Muscle of back (tissue), 11 donors: Measurements from ENCODE around the gene ARL15. TPM values are rescaled to one million over a fixed set of nuclear protein-coding genes. Genes with fewer than 3 reads are reported as not detected.

Source experiments
- DNase-seq, 3 donors: peaks; one replicate each; pipeline versions ENCODE4 v3.0.0 to v3.0.0-alpha.2; 2013
- polyA plus RNA-seq, 10 donors: library from polyadenylated mRNA; unstranded; fragments of 120-200 nt; gene quantifications; one replicate each; pipeline ENCODE4 v1.2.1, GENCODE V29; 2013; ENCODE audit not compliant: insufficient read length in 10 of 10

ARL15 gene
- polyA plus RNA-seq, 10 donors = 22.5 to 30.3 (median 27.3) TPM

DNA sequence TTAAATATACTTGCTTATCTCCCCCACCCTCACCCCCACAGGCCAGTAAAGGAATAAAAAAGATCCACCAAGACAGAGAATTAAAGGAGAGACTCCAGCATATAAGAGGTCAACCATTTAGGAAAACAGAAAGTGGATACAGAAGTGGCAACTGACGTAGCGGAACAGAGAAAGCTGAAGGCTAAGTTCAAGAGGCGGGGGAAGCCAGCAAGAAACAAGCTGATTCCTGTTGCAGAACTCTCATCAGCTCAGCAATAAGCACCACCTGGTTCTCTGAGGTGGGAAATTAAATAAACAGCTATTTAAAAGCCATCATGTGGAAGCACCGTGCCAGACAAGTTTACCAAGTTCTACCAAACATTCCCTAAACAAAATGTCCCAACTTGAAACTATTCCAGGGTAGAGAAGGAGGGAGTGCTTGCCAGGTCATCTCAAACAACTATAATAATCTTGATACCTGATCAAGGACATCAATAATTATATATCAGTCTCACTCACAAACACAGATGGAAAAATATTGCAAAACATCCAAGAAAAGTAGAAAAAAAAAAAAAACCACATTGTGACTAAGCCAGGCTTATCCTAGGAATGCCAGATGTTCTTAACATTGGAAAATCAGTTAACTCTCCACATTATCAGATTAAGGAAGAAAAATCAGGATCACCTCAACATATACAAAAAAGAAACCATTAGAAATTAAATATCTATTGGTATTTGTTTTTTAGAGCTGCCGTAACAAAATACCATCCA is 7.3 kb upstream of the ARL15 start:
- peak in 2 of 3 donors; percentile 27 to 49 for DNase-seq

DNA sequence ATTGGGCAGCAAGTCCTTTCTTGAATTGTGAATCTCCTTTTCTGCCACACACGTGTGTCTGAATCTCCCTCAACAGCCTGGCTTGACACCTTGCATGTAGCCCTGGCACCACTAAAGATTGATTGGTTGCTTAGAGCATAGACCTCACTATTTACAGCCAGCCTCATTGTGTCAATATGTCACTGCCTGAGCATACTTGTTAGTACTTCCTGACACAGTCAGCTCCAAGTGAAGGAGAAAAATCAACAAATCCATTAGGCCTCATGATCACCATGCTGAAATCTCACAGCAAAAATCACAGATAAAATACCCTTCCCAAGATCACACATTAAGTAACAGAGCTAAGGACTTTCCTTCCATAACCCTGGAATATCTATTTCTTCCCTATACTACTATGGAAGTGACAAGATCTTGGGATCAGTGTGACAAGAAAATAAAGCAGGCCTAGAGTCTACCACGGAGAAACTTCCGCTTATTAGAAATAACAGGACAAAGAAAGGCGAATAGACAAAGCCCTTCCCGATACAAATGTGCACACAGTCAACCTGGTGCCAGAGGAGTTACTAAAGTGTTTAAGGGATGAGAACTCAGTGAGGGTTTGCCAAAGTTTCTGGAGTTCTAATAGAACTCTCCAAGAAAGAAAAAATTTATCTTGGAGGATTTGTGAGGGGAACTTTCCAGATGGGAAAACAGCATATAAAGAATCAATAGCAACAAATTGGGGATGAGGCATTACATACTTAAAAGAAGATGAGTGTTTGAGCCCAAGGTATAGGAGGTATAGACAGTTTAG is 5.6 kb upstream of the ARL15 start:
- no peak for DNase-seq

DNA sequence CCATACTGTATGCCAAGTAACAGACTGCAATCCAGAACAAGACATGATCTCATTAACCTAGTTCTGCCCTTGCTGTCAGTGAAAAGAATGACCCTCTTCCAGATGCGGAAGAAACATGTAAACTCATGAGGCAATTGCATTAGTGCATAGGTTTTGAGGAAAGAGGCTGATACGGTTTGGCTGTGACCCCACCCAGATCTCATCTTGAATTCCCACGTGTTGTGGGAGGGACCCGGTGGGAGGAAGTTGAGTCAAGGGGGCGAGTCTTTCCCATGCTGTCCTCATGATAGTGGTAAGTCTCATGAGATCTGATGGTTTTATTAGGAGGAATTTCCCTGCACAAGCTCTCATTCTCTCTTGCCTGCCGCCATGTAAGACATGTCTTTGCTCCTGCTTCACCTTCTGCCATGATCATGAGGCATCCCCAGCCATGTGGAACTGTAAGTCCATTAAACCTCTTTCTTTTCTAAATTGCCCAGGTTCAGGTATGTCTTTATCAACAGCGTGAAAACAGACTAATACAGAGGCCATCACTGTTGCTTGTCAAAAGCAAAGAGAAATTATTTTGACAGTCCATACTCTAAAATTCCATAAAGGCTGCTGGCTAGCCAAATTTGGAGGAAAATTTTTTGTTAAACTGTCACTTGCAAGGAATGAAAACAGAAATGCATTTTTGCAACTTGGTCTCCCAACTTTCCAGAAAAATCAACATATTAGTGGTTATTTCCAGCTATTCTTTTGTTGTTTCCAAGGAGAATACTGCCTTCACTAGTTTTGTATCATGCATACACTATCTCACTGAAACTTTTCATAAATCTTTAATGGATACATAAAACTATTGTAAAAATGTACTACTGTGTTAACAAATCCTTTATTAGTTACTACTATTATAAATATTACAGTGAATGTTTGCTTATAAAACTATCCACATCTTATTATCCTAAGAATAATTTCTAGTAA is 3.2 kb upstream of the ARL15 start:
- no peak for DNase-seq

DNA sequence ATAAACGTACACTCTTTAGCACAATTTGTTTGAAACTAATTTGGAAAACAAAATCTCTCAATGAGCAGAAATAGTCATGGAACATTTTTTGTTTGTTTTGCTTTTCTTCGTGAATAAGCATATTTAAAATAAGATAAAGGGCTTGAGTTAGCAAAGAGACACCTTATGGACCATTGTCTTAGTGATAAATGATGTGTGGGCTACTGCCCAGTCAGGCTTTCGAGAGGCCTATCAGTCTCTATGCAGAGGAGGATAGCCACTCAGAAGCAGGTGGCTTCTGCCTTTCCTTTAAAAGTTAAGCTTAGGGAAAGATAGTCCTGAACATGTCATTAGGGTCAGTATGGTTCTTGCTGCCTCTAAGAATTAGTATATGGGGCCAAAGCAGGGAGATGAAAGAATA is 2.1 kb upstream of the ARL15 start:
- no peak for DNase-seq

DNA sequence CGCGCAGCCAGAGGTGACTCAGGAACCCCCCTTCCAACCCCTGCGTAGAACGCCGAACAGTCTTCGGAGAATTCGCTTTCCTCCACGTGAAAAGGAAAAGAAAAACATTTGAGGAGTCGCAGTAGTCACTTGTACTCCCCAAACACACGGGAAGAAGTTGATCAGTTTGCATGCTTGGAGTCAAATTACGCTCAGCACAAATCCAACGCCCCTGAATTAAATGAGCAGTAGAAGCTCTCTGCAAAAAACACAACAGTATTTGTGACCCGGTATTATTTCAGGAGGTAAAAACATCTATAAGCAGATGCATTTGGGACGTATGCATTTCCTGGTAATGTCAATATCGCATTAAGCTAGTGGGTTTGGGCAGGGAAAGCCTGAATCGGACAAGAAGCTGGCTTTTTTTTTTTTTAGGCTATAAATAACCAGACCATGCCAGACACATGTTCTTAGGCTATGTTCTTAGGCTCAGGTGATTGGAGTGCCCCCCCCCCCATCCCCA is 854 bp upstream of the ARL15 start:
- peak in 2 of 3 donors; percentile 44 to 79 for DNase-seq

DNA sequence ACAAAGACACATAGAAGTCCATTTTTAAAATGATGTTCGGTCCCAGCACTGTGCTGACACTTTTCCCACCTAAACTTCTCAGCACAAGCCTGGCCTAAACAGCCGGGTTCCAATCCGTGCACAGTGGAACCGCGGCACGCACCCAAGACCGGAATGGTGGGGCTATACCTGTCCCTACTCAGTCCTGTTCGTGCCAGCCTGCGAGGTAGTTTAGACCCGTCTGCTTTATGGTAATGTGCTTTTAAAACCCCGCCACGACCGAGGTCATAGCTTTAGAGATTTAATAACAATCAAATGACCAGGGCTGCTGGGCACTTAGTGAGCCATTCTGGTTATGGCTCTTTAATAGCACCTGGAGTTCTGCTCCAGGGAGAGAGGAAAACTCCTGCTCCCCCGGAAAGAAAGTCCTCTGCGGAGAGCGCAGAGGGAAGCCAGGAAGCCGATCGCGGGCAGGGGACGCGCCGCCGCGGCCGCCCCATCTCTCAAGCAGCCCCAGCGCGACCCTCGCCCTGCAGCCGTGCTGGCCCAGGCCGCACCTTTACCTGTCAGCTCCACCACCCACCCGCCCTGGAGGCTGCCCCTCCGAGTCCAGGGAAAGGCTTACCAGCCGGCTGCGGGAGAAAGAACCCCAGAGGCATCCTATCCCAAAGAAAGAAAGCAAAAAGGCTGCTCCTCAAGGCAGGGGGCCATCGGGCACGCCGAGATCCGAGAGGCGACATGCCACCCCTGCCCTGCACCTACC is 511 bp downstream of the ARL15 start:
- DNase-seq = peak in 1 of 3 donors; percentile 51

DNA sequence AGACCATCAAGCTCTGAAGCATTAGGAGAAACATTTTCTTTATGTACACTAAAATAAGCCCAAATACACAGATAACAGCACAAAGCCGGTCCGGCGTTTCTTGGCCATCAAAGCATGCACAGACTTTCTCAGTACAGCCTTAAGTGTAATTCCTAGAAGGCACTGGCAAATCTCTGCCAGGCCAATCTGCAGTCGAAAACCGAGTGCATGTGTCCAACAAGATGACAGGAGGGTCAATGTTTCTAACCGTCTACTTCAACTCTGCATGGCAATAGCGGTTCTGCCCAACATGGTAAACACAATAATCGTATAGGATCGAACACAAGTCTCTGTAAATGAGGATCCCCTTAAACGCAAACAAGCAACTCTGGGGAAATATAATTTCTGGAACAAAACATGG is 1.1 kb downstream of the ARL15 start:
- DNase-seq = peak in 2 of 3 donors; percentile 27 to 65

DNA sequence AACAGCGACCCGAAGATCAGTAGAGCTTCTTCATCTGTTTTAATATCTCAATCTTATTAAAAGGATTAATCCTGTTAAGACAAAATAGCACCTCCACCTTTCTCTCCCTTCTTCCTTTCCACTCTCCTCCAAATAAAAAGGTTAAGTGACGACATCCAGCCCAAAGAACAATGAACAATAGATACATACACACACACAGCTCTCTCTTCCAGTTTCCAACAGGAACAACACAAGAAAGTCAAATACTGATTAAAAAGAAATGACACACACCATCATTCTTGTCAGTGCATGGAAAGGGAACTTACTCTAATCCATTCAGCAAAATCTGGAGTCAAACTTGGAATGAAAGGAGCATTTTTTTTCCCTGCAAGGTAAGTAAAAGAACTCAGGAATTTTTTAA is 2.8 kb downstream of the ARL15 start:
- DNase-seq = no peak

DNA sequence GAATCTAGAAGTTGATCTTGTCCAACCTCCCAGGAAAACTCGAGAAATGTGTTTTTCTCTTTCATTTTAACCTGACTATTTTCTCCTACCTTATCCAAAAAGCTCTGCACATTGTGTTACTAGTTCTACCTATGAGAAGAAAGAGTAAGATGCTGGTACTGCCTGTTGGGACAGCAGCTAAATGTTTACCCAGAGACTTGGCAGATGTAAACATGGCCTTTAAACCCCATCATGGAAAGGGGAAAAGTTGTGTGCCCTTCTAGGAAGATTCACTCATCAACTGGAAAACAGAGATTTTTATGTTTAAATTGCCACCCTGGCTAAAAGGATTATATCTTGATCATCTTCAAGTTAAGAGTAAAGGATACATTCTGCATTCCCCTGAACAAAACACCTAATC is 3.5 kb downstream of the ARL15 start:
- no peak for DNase-seq

DNA sequence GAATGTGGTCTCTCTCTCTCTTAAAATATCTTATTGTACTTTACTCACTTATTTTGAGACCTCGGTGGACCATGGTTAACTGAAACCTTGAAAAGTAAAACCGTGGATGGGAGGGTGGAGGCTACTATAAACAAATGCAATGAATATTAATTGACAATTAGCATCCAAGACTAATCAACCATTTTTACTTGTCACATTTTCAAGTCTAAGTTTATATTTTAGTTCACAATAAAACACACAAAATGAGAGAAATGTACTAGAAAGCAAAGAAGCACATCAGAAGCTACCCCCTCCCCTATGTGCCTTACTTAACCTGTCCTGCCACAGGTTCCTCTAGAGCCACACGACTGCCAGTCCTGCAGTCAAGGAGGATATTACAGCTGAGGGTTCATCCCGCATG is 4.6 kb downstream of the ARL15 start:
- no peak for DNase-seq

DNA sequence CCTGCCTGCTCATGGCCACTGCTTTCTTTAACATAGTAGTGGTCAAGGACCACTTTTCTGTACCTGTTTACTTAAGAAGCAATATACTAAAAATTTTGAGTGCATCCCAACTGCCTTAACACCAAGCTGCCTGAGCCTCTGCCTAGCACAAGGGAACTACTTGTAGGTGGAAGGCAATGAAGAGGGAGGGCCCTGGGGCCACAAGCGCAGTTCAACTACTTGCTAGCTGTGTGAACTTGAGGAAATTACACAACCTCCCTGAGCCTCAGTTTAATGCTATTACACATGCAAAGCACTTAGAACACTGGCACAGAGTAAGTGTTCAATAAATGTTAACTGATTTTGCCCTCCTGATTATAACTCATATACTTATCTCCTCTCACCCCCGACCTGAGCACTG is 6.3 kb downstream of the ARL15 start:
- DNase-seq = no peak

DNA sequence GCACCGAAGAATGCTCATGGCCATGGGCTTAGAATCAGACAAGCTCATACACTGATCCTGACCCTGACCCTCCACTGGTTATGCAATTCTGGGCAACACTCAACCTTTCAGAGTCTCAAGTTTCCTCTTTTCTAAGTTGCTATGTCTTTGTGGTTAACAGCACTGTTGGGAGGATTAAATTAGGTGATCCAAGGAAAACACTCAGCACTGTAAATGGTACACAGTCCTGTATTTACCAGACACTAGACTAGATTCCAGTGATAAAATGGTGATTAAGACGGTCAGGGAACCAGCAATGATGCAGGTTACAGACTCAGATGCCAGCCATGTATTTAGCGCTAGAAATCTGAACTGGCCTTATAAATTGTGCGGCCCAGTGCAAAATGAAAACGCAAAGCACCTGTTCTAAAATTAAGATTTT is 8.1 kb downstream of the ARL15 start:
- DNase-seq = no peak

DNA sequence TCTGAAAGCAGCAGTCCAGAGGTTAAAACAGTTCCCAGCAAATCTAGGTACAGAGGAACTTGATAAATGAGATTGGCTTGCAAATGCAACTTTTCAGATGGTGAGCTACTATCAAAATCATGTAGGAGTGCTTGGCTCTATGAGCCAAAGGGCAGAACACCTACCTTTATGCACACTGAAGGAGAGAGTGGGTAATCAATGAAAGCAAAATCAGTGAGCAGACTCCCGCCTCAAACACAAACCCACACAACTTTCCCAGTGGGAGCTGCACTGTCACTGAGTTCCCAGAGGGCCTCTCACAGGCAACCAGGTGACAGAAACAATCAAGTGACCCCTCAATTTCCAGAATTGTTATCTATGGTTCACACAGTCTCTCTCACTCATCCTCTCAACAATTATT is 8.5 kb downstream of the ARL15 start:
- no peak for DNase-seq

DNA sequence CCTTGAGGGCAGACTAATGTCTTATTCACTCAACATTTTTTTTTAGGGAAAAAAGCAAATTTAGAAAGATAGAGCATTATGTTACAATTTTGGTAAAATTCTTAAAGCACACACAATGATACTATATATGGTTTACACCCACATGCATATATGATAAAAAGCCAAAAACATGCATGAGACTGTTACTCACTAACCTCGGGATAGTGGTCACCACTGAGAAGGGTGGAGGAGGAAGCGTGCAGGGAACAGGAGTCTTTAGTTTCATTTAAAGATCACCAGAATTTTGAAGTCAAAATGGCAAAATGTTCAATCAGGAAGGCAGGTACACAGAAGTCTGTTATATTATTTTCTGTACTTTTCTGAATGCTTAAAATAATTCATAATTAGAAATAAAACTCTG is 9.2 kb downstream of the ARL15 start:
- DNase-seq = no peak

DNA sequence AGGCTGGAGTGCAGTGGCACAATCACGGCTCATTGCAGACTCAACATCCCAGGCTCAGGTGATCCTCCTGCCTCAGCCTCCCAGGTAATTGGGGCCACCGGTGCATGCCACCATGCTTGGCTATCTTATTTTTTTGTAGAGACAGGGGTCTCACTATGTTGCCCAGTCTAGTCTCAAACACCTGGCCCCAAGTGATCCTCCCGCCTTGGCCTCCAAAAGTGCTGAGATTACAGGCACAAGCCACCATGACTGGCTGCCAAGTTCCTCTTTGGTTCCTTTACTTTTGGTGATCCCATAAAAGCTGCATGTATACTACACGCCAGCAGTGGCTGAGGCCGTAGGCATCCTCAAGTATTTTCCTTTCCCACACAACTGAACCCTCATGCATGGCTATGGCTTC is 11.4 kb downstream of the ARL15 start:
- no peak for DNase-seq

DNA sequence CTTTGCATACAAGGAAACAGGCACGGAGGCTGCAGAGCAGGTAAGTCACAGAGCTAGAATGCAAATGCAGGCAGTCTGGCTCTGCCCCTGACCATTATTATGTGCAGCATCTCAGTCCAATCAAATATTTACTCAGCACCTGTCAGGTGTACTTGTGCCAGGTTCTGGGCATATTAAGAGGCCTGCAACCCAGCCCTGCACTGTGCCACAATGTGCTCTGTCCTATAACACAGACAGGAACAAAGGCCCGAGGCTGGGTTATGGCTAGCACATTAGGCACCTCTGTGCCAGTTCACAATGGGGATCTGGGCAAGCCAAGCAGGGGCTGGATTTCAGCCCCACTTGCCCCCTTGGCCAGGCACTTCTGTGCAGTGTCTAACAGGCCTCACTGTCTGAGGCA is 14.0 kb downstream of the ARL15 start:
- DNase-seq = no peak

DNA sequence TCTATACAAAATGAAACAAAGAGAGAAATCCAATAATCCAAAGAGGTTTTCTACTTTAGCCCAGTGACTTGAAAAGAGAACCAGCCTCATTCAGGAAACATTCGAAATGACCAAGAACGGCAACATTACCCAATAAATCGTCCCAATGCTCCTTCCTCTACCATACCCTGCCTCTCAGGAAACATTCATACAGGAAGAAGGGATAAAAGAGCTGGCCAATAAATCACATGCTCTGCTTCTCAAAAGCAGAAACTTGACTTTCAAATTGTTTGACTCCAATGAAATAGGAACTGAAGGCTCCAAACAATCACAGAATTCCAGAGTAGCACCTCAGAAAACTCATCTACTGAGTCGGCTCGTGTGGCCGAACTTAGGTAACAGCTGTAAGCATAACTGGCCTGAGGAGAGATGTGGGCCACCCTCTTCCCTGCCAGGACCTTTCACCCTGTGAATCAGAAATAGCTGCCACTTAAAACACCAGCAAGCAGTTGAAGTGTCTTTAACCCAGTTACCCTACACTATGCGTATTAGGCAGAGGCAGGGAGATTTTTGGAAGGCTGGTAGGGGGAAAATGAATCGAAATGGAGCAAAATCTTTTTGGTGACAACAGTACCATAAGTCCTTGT is 14.6 kb downstream of the ARL15 start:
- DNase-seq = no peak

DNA sequence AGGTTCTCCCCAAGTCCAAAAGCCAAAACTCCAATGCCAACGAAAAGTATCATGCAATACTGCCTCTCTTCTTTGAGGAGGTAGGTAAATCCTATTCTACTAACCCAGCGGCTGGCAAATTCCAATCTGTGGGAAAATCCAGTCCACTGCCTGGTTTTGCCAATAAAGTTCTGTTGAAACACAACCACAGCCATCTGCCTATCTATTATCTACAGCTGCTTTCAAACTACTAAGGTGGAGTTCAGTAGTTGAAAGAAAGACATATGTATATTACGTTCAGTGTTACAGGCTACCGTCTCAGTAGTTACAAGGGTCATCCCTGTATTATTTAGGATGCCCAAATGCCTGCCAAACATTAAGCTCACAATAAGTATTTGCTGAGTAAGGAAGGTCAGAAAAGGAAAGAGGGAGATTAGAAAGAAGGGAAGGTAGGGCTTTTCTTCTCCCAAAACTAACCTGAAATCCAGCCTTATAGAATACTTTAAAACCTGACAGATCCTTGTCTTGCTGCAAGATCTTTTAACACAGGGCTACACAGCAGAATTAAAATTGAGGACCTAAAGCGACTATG is 16.2 kb downstream of the ARL15 start:
- DNase-seq = no peak

DNA sequence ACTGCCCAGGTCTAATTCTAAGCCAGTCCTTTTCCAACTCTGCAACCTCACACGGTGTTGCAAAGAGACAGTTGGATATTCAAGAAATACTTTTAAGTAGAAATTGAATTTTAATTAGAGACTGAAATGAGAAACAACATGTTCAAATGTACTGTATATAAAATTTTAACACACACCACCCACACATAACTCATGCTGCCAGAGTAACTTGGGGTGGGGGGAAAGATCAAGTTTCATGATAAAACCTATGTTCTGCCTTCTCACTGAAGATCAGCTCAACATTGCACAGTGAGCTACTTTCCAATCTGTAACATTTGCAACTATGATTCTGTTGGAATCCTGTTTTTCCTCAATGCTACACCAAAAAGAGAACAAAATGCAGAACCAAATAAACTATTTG is 17.5 kb downstream of the ARL15 start:
- no peak for DNase-seq

DNA sequence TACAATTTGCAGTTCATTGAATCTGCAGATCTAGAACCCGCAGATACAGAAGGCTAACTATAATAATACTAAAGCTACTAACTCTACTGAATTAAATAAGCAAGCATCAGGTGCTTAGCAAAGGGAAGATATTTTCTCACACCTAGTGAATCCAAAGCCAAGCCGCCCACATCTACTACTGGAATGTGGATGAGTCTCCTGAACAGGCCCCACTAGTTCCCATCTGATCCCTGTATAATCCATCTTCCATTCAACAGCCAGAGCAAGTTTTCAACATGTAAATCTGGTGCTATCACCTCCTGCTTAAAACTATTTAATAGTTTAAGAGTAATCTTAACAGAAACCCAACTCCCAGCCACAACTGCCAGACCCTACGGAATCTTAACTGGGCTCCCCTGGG is 18.9 kb downstream of the ARL15 start:
- no peak for DNase-seq
